ENCODE measurements around the gene IL13.
"Not testable (repeated sequence)": the region's sequence is repeated elsewhere in the genome, so short reads cannot be mapped to it uniquely, and the experiment has no call there.

The IL13 gene

DNA sequence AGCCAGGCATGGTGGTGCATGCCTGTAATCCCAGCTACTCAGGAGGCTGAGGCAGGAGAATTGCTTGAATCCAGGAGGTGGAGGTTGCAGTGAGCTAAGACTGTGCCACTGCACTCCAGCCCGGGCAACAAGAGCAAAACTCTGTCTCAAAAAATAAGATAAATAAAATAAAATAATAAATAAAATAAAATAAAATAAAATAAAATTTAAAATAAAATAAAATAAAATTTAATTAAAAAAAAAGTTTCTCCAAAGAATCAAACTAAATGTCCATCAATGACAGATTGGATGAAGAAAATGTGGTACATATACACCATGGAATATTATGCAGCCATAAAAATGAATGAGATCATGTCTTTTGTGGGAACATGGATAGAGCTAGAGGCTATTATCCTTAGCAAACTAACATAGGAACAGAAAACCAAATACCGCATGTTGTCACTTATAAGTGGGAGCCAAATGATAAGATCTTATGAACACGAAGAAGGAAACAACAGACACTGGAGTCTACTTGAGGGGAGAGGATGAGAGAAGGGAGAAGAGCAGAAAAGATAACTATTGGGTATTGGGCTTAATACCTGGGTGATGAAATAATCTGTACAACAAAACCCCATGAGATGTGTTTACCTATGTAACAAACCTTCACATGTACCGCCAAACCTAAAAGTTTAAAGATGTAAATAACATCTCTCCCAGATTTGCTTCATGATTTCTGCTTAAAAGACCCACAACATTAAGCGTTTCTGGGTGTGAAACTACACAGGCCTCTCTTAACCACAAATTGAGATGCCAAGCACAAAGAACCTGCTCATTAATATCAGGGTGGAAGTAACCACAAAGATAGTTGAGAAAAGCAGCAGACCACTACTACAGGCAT is 34.0 kb downstream of the IL13 start:
- DNase-seq: not testable (repeated sequence)

DNA sequence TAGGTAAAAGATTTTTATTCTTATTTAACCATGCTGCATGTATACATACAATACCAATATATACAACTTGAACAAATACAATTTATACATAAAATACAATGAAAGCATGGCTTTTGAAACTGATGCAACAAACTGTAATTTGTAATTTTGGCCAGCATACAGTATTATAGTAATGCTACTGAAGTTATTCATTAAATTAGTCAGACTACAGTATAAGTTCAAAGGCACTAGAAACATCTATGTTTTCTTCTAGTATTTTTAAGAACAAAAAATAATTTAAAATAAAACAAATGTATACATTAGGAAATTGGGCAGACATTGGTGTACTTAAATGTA is 34.6 kb downstream of the IL13 start:
- DNase-seq: no peak

DNA sequence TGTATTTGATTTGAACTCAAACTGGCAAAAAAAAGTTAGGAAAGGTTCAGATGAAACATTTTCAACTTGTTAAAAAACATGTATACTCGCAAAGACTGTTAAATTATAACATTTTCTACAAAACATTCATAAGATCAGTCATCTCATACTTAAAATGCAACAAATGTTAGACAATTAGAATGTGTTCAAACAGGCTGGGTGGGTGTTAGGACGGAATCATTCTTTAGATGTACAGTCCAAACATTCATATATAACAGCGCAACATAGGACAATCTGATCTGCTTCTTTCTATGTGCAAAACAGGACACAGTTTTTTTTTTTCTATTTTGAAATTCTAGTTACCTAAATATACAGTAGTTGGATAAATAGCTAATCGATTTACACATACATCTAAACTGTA is 38.0 kb downstream of the IL13 start:
- DNase-seq: no peak

DNA sequence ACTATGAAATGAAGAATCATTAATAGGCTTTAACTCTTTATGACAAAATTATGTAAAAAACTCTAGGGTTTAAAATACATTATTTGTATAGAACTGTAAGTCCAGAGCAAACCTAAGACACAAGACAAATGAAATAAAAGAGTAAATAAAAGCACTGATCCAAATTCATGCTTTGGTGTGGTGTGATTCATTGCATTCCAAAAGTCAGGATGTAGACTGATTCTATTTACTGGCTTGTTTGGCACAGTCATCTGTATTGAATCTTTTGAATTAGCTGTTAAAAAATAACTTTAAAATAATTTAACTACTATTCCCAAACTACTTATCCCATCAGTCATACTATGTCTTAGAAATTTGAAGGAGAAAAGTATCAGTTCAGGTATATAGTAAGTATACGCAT is 46.9 kb downstream of the IL13 start:
- no peak for DNase-seq

DNA sequence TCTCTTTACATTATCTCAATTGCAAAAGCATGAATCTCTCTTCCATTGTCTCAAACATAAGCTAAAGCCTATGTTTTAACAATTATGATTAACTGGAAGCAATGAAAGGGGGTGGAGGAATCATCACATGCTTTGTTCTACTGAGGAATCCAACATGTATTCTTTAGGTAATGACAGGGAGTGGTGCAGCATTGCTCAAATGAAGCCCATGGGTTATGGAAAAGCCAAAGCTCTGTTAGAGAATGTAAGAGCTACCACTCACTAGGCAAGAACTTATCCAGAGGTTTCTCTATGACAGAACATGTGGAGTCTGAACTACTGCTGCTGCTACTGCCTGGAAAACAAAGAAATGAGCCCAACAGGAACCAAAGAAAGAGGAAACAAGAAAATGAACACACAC is 50.7 kb downstream of the IL13 start:
- DNase-seq: no peak
